ENCODE measurements around the gene HOXC12.

HOXC12 gene

GRCh38 chr12:53994264-53995001 lies 39.7 kb downstream of the HOXC12 start (continued):
- TF ChIP-seq ZFP69B (tag by site-specific recombination; IDR thresholded peaks at IDR 0.05) (no peak), ZSCAN16 (tag by site-specific recombination; IDR thresholded peaks at IDR 0.05) (no peak), ZNF830 (tag by site-specific recombination; IDR thresholded peaks at IDR 0.05; ENCODE audit: low read depth) (no peak), EGR2 (tag by site-specific recombination; IDR thresholded peaks at IDR 0.05; ENCODE audit: low read depth) (peak; percentile 49), ZNF366 (tag by site-specific recombination; conservative IDR thresholded peaks at IDR 0.05) (peak; percentile 64), ZNF621 (tag by site-specific recombination; IDR thresholded peaks at IDR 0.05) (no peak), IKZF3 (tag by site-specific recombination; IDR thresholded peaks at IDR 0.05) (no peak)

GRCh38 chr12:53995002-53995377 lies 40.3 kb downstream of the HOXC12 start:
- no peaks in the 10 kb centered on the region for H3K9me3 ChIP-seq (ENCODE audit: control insufficient read depth, insufficient read depth, low read depth, low read length)
- 0 out of 2 replicates have a peak, but pooled peaks have one; percentile 3 for TF ChIP-seq OVOL3 (tag by site-specific recombination; IDR thresholded peaks at IDR 0.05)
- TF ChIP-seq PRDM1 (tag by site-specific recombination; IDR thresholded peaks at IDR 0.05): no peak
- TF ChIP-seq SP3 (tag by site-specific recombination; IDR thresholded peaks at IDR 0.05): no peak
- no peak for TF ChIP-seq ZNF132 (tag by site-specific recombination; IDR thresholded peaks at IDR 0.05; ENCODE audit: borderline replicate concordance)
- no peak for TF ChIP-seq ZNF37A (tag by site-specific recombination; IDR thresholded peaks at IDR 0.05)
- no peak for TF ChIP-seq ZNF560 (tag by site-specific recombination; IDR thresholded peaks at IDR 0.05; ENCODE audit: borderline replicate concordance)
- no peak for TF ChIP-seq ZBTB26 (tag by site-specific recombination; optimal IDR thresholded peaks at IDR 0.05)
- TF ChIP-seq ZNF324 (tag by site-specific recombination; IDR thresholded peaks at IDR 0.05): 0 out of 2 replicates have a peak, but pooled peaks have one; percentile 14
- peak; percentile 66 for TF ChIP-seq IKZF3 (tag by site-specific recombination; IDR thresholded peaks at IDR 0.05)
- TF ChIP-seq ZNF48 (tag by site-specific recombination; IDR thresholded peaks at IDR 0.05): no peak
- no peaks in the 10 kb centered on the region for H3K36me3 ChIP-seq (ENCODE audit: control insufficient read depth in 2 of 2, insufficient read depth in 1 of 2, low read length in 2 of 2)
- ChIA-PET CTCF (interaction anchor here (0.6 to 1.5 kb wide), 7 partner anchors 11 to 391 kb away, joined by 3 to 5 read pairs (median 4); no protein-coding TSS in a partner anchor), POLR2A (interaction anchor here (0.6 to 2.2 kb wide), 14 partner anchors 9 to 238 kb away, joined by 3 to 14 read pairs (median 4); partner anchors contain the start of genes HOXC10 and HOXC13)
- H3K4me3 ChIP-seq (ENCODE audit: low read depth, low read length): peak overlapping the region; percentile 61
- H3K27ac ChIP-seq (ENCODE audit: extremely low read depth, low read depth, low read length): peak overlapping the region; percentile 98
- H3K4me1 ChIP-seq (ENCODE audit: control insufficient read depth, insufficient read depth, low read length): peaks cover 38% of the 10 kb centered on the region

- peak overlapping the region; percentile 61 for H3K4me3 ChIP-seq (ENCODE audit: low read depth, low read length)
- no peaks in the 10 kb centered on the region for H3K36me3 ChIP-seq (ENCODE audit: control insufficient read depth in 2 of 2, insufficient read depth in 1 of 2, low read length in 2 of 2)
- no peaks in the 10 kb centered on the region for H3K9me3 ChIP-seq (ENCODE audit: control insufficient read depth, insufficient read depth, low read depth, low read length)
- ChIA-PET POLR2A (interaction anchor here (0.6 to 2.2 kb wide), 16 partner anchors 9 to 238 kb away, joined by 3 to 14 read pairs (median 4); partner anchors contain the start of genes HOXC10 and HOXC13), CTCF (interaction anchor here (0.6 to 6.7 kb wide), 10 partner anchors 10 to 391 kb away, joined by 3 to 49 read pairs (median 4); no protein-coding TSS in a partner anchor)
- peak overlapping the region; percentile 98 for H3K27ac ChIP-seq (ENCODE audit: extremely low read depth, low read depth, low read length)
- peaks cover 32% of the 10 kb centered on the region for H3K4me1 ChIP-seq (ENCODE audit: control insufficient read depth, insufficient read depth, low read length)
- TF ChIP-seq ZNF280C (tag by site-specific recombination; IDR thresholded peaks at IDR 0.05) (no peak), AEBP2 (tag by site-specific recombination; IDR thresholded peaks at IDR 0.05; ENCODE audit: borderline replicate concordance) (no peak; the same call in 1 of the 2 replicates), ZFP69B (tag by site-specific recombination; IDR thresholded peaks at IDR 0.05) (peak; percentile 35; the same call in 1 of the 2 replicates), ZNF692 (tag by site-specific recombination; IDR thresholded peaks at IDR 0.05) (peak; percentile 70; the same call in 1 of the 2 replicates), ZNF121 (tag by site-specific recombination; IDR thresholded peaks at IDR 0.05) (peak; percentile 59; the same call in 1 of the 2 replicates), ZNF248 (tag by site-specific recombination; IDR thresholded peaks at IDR 0.05) (no peak), GLIS2 (tag by site-specific recombination; IDR thresholded peaks at IDR 0.05) (peak; percentile 81), ZIC2 (tag by site-specific recombination; IDR thresholded peaks at IDR 0.05) (peak; percentile 93), ZNF629 (tag by site-specific recombination; IDR thresholded peaks at IDR 0.05) (peak; percentile 77), GLI2 (tag by site-specific recombination; IDR thresholded peaks at IDR 0.05; ENCODE audit: borderline replicate concordance, low read depth) (no peak)
These were observed 40.9 kb downstream of the HOXC12 start for GRCh38 chr12:53995378-53996239.

Data from HEK293 (cell line).